Breast epithelium (tissue), 3 donors: ENCODE results near the gene PCDH1.

Experiments used
- POLR2A ChIP-seq: fragments of 450-650 bp; IDR thresholded peaks from one replicate; pipeline ENCODE4 v1.6.1; 2016; ENCODE audit warnings: antibody characterized with exemption, mild to moderate bottlenecking, moderate library complexity
- POLR2AphosphoS5 ChIP-seq, 3 donors: sonication (generic); formaldehyde crosslinking; IDR thresholded peaks; one replicate each; pipeline ENCODE4 v1.6.1; 2017; ENCODE audit warnings: antibody characterized with exemption in 3 of 3
- TF ChIP-seq, protein P1 (sequence below), 3 donors: fragments of 450-650 bp; IDR thresholded peaks; one replicate each; pipeline ENCODE4 v1.5.1; 2016 to 2017; ENCODE audit warnings: antibody characterized with exemption in 3 of 3, mild to moderate bottlenecking in 3 of 3, moderate library complexity in 3 of 3

DNA sequence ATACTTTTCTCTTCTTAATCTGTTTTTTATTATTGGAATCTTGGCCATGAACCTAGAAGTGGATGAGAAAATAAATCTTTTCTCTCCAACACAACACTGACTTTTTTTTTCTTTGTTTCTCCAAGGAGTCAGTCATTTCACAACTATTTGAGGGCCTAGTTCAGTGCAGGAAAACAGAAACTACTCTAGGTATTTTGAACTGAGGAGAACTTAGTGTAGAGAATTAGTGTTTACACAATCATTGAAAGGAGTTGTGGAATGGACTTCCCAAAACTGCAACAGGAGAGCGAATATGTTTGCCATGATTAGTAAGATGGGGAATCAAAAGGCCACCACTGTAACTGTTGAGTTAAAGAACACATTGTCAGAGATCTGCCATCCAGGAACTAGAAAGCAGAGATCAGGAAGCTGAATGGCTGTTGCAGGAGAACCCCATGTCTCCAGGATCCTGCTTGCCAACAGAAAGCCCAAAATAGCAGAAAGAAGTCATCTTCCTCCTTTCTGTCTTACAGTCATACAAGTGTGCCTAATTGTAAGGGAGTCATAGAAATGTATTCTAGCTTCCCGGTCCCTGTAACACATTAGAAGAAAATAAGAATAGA, 20.3 kb upstream of the PCDH1 start:
- TF ChIP-seq, protein P1, sequence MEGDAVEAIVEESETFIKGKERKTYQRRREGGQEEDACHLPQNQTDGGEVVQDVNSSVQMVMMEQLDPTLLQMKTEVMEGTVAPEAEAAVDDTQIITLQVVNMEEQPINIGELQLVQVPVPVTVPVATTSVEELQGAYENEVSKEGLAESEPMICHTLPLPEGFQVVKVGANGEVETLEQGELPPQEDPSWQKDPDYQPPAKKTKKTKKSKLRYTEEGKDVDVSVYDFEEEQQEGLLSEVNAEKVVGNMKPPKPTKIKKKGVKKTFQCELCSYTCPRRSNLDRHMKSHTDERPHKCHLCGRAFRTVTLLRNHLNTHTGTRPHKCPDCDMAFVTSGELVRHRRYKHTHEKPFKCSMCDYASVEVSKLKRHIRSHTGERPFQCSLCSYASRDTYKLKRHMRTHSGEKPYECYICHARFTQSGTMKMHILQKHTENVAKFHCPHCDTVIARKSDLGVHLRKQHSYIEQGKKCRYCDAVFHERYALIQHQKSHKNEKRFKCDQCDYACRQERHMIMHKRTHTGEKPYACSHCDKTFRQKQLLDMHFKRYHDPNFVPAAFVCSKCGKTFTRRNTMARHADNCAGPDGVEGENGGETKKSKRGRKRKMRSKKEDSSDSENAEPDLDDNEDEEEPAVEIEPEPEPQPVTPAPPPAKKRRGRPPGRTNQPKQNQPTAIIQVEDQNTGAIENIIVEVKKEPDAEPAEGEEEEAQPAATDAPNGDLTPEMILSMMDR (IDR thresholded peaks at IDR 0.05) = no peak
- no peak for TF ChIP-seq POLR2A
- no peak for TF ChIP-seq POLR2AphosphoS5 (IDR thresholded peaks at IDR 0.05)
